Activated CD8-positive, alpha-beta memory T cell treated with anti-CD3 and anti-CD28 coated beads, Interleukin-2, amount 50 U/mL, for 24 hours (primary cell): ENCODE measurements around the gene JAK3.
"Not testable (repeated sequence)": the region's sequence is repeated elsewhere in the genome, so short reads cannot be mapped to it uniquely, and the experiment has no call there.

Experiments
- DNase-seq: peaks from one replicate; pipeline ENCODE4 v3.0.0-alpha.2; 2020; ENCODE audit errors: extremely low read depth

The JAK3 gene

GRCh38 chr19:17847538-17848366 is at the start of gene JAK3:
JAK3 (minus strand) TSS chr19:17847982; CDS start chr19:17844417, 3,565 bp downstream.
- DNase-seq: peak; percentile 79

DNA sequence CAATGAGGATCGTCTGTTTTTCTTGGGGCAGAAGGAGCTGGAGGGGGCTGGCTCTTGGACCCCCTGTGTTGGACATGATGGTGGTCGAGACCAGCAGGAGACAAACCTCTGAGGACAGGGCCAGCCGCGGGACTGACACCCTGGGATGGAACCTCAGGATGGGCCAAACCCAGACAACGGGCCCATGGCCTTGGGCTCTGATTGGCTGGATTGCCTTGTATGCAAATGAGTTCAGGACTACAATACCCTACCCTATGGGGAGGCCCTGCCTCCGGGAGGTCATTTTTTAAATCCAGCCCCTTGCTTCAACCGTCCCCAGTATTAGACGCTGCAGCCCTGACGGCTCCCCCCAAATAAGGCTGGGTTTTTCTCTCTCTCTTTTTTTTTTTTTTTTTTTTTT is 46.0 kb upstream of the JAK3 start:
- DNase-seq: no peak

GRCh38 chr19:17889609-17890214 is 41.9 kb upstream of the JAK3 start:
- DNase-seq: no peak

GRCh38 chr19:17888260-17888659 is 40.5 kb upstream of the JAK3 start:
- DNase-seq: no peak

DNA sequence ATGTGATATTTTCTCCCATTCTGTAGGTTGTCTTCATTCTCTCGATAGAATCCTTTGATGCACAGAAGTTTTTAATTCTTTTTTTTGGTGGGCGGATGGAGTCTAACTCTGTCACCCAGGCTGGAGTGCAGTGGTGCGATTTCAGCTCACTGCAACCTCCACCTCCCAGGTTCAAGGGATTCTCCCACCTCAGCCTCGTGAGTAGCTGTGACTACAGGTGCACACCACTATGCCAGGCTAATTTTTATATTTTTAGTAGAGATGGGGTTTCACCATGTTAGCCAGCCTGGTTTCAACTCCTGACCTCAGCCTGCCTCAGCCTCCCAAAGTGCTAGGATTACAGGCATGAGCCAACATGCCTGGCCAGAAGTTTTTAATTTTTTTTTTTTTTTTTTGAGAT is 39.4 kb upstream of the JAK3 start:
- DNase-seq: not testable (repeated sequence)

- no peak for DNase-seq
Observed at GRCh38 chr19:17886515-17886914, 38.7 kb upstream of the JAK3 start.

DNA sequence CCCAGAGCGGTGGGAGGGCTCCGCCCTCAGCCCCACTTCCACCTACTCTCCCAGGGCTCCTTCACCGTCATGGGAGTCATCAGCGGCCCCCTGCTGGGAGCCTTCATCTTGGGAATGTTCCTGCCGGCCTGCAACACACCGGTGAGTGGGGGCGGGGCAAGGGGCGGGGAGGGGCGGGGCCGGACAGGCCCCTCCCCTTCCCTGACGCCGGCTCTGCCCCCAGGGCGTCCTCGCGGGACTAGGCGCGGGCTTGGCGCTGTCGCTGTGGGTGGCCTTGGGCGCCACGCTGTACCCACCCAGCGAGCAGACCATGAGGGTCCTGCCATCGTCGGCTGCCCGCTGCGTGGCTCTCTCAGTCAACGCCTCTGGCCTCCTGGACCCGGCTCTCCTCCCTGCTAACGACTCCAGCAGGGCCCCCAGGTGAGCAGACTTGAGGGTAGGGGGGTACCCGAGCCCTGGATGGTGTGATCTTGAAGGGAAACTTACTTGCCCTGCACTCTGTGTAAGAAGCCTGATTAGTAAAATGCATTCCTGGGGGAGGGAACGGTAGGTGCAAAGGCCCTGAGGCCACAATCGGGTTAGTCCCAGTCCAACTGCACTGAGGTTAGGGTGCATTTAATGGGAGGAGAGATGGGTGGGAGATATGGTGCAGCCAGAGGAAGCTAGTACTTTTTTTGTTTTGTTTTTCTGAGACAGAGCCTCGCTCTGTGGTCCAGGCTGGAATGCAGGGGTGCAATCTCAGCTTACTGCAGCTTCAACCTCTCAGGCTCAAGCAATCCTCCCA is 36.0 kb upstream of the JAK3 start:
- no peak for DNase-seq

- DNase-seq: no peak
Observed at GRCh38 chr19:17881701-17882100, 33.9 kb upstream of the JAK3 start.

DNA sequence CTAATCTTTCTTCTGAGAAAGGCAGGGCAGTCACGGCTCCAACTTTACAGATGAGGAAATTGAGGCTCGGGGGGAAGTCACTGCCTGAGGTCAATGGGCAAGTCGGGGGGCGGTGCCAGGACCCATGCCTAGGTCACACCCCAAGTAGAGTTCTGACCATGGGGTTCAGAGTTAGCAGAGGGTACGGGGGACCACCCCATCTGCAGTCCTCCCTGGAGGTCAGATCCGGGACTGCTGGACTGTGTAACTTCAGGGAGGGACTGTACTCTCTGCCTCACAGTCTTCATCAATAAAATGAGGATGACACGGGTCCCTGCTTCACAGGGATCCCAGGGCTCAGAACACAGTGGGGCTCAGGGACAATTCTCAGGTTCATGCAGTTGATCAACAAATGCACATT is 31.7 kb upstream of the JAK3 start:
- no peak for DNase-seq

- DNase-seq: no peak
Observed at GRCh38 chr19:17877696-17878095, 29.9 kb upstream of the JAK3 start.

DNA sequence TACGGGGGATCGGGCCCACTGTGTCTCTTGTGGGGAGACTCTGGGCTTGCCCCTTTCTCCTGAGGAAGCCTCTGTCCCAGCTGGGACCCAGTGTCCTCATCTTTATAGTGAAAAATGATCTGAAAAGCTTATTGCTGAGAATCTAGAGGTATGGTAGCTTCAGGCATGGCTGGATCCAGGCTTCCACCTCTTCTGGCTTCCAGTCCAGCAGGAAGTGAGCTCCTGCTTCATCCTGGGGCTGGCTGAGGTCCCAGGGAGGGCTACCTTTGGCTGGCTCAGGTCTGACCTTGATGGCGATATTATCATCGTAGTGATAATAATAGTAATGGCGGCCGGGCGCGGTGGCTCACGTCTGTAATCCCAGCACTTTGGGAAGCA is 27.0 kb upstream of the JAK3 start:
- DNase-seq: no peak

DNA sequence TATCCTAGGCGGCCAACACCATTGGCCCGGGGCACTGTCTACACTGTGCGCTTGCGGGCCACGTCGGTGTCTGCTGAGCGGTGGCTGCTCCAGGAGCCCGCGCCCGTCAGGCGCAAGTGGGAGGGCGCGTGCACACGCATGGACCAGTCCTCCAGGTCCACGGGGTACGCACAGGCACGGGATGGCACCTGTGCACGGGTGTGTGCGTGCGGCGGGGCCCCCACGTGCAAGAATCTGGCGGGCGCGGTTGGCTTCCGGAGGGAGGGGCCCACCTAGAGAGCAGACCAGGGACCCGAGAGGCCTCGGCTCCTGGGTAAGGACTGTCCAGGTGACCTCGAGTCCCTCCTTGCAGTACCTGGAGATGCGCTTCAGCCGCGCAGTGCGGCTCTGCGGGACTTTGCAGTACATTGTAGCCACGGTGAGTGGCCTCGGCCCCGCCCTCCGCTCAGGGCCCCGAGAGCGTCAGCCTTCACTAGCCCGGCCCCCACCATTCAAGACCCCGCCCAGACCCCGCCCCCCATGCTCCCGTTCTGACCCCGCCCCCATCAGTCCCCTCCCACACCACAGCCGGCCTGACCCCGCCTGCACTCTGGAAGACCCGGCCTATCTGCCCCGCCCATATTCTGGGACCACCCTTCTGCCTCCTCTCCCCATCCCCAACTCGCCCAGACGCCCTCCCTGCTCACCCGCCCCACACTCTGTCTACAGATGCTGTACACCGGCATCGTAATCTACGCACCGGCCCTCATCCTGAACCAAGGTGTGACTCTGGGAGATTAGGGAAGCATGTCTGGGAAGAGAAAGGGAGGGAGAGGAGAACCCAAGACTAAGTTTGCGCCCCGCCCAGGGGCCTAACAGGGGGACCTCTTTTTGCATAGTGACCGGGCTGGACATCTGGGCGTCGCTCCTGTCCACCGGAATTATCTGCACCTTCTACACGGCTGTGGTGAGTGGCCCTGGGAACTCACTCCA is 26.3 kb upstream of the JAK3 start:
- DNase-seq: no peak

DNA sequence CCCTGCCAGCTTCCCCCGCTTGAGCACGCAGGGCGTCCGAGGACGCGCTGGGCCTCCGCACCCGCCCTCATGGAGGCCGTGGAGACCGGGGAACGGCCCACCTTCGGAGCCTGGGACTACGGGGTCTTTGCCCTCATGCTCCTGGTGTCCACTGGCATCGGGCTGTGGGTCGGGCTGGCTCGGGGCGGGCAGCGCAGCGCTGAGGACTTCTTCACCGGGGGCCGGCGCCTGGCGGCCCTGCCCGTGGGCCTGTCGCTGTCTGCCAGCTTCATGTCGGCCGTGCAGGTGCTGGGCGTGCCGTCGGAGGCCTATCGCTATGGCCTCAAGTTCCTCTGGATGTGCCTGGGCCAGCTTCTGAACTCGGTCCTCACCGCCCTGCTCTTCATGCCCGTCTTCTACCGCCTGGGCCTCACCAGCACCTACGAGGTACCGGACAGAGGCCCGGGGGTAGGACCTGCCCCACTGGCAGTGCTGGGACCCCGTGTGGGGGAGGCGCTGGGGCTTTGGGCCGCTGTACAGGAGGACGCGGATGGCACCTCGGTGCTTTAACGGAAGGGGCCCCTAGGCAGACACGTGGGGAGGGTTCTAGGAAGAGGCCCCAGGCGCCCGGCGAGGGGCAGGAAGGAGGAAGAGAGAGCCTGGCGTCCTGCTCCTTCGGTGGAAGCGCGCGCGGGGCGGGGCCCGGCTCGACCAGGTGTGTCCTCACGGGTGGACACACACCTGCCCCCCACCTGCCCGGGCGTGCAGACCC is 24.6 kb upstream of the JAK3 start:
- no peak for DNase-seq

DNA sequence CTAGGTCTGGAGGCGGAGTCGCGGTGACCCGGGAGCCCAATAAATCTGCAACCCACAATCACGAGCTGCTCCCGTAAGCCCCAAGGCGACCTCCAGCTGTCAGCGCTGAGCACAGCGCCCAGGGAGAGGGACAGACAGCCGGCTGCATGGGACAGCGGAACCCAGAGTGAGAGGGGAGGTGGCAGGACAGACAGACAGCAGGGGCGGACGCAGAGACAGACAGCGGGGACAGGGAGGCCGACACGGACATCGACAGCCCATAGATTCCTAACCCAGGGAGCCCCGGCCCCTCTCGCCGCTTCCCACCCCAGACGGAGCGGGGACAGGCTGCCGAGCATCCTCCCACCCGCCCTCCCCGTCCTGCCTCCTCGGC is 24.1 kb upstream of the JAK3 start, which contains the start of gene SLC5A5:
TSS of gene SLC5A5 (plus strand) at position 68 of the 373 bp plus-strand sequence. CDS start 375 bp downstream, outside the sequence.
- no peak for DNase-seq

DNA sequence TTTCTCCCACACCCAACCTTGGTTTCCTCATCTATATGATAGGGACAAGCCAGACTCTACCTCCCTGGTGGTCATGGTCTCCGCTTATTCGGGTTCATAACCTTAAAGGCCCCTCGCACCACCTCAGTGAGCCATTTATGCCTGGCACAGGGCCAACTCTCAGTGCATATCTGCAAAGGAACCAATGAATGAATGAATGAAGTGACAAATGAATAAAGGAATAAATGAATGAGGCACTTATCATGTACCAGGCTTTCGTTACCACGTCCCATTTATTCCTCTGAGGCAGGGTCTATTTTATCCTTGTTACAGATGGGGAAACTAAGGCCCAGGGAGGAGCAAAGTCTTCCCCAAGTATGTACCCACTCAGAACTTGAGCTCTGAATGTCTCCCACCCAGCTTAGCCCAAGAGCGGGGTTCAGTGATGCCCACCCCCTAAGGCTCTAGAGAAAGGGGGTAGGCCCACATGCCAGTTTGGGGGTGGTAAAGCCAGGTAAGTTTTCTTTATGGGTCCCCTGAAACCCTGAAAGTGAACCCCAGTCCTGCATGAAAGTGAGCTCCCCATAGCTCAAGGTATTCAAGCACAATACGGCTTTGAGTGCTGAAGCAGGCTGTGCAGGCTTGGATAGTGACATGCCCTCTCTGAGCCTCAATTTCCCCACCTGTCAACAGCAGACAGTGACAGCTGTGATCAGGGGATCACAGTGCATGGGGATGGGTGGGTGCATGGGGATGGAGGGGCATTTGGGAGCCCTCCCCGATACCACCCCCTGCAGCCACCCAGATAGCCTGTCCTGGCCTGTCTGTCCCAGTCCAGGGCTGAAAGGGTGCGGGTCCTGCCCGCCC is 23.5 kb upstream of the JAK3 start:
- DNase-seq: no peak

GRCh38 chr19:17869114-17869608 is 21.4 kb upstream of the JAK3 start:
- DNase-seq: no peak

DNA sequence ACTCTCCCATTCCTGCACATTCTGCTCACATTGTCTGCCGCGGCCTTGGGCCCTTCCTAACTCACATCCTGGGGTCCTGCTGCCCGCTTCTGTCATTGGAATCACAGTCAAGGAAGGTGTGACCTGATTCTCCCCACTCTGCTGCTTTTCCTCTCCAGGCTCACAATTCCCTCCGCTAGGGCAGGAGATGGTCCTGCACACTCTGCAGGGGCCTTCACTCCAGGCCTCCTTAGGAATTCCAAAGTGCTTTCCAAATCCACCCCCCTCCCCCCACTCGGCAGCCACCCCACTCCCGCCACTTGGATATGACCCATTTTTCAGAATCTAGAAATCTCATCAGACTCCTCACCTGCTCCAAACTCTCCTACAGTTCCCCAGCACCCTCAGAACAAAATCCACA is 20.9 kb upstream of the JAK3 start:
- DNase-seq: no peak

DNA sequence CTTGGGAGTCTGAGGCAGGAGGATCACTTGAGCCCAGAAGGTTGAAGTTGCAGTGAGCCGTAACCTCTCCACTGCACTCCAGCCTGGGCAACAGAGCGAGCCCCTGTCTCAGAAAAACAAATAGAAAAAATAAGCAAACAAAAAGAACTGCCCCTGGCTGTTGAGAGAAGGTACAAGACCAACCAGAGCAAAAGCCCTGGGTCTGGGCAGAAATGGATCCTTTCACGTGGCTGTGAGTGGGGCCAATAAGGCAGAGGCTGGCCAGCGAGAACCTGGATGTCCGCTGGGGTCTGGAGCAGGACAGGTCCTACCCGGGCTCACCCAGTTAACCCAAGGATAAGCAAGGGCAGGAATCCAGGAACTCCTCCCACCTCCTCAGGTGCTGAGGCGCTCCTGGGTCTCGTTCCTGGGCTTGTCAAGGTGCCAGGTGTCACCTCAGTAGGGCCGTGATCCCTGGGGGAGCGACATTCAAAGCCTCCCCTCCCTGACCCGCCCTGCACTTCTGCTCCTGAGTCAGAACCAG is 19.2 kb upstream of the JAK3 start:
- DNase-seq: no peak

- no peak for DNase-seq
Observed at GRCh38 chr19:17866312-17866963, 18.7 kb upstream of the JAK3 start.
